HG03039 (cell line): ENCODE data around the gene H6PD.
"Not testable (repeated sequence)": the region's sequence is repeated elsewhere in the genome, so short reads cannot be mapped to it uniquely, and the experiment has no call there.

Experiments used
- ATAC-seq: cut with Tn5 transposase; IDR thresholded peaks from one replicate; pipeline ENCODE4 v1.9.1; 2021; ENCODE audit warnings: mild to moderate bottlenecking, moderate library complexity; ENCODE audit not compliant: unreplicated experiment

H6PD gene

DNA sequence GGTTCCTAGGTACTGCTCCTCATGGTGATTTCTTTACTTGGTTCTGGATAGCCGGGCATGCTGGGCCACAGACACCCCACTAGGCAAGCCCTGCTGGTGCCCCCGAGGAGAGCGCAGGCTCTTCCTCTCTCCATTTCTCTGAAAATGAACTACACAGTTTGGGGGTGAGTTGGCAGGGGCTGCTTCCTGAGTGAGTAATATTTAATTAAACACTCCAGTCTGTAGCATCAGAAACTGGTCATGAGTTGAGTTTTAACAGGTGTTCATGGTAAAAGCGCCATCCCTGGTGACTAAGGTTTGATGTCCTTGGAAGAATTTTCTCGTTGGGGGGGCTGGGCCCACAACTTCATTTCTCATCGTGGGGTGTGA lies 59.8 kb downstream of the H6PD start:
- ATAC-seq = no peak

DNA sequence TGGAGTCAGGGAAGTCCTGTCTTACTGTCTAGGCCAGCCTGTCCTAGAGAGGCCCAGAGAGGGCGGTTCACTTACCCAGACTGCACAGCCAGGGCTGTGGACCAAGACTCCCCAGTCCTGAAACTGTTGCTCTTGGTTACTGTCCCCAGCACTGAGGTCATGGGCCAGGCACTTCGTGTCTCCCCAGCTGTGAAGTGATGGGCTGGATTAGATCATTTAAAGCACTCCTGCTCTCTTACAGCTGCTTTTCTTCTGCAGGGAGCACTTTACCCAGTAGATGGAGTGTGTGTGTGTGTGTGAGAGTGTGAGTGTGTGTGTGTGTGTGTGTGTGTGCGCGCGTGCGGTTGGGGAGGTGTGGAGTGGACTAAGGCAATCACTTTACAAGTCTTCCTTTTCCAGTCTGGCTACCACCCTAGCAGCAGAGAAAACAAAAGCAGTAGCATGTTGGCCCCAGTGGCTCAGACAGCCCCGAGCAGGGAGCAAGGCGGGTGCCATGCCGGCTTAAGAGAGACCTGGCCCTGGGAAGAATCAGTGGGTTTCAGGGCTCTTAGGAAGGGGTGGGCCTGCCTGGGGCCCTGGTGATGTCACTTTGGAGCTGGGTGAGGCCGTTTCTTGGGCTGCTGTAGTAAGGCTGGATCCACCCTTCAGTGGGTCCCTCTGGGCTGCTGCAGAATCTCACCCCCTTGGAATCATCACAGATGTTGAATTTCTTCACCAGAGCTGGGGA lies 60.5 kb downstream of the H6PD start:
- no peak for ATAC-seq

DNA sequence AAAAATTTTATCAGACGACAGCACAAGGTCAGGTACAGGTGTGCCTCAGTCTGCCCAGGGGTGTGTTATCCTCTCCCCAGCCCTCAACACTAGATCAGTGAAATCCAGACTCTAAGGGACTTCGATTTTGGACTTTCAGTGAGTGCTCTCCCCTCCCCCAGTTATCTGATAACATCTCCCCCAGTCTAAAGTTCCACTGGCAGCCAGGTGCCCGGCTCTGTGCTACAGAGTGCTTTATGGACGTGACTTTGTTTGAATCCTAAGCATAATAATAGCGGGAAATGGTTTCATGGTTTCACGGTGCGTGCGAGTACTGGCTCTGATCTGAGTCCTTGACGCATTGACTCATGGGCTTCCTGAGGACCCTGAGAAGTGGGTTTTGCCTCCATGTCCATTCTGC lies 61.3 kb downstream of the H6PD start:
- ATAC-seq = no peak

DNA sequence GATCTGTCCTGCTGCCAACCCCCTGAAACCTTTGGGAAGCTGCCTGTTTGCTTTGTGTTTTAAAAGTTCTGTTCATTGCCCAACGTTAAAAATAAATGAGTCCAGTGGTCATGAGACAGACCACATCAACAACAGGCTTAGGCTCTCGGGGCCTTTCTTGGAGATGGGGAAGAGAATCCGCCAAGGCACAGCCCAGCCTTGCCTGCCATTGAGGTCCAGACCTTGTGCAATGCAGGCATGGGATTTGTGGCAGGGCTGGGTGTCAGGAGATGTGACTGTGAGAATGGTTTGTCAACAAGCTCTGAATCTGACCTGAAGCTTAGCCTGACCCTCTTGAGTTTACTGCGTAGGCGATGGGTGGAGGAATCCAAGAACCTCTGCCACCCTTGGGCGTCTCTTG lies 62.3 kb downstream of the H6PD start:
- ATAC-seq = no peak

DNA sequence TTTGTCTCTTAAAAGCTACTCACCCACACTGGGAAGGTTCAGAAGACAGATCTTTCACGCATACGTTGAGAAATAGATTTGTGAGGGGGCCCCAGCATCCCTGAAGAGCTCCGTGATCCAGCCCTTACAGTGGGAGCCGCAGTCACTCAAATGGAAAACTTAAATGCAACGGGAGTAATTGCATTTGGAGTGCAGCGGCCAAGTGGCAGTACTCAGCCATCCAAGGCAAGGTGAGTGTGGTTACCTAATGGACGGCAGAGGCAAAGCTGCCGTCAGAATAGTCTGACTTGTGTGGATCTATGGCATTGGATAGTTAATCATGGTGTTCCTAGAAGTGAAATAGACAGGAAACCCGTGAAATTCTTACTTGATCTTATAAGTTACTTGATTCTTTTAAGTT lies 63.3 kb downstream of the H6PD start:
- no peak for ATAC-seq

DNA sequence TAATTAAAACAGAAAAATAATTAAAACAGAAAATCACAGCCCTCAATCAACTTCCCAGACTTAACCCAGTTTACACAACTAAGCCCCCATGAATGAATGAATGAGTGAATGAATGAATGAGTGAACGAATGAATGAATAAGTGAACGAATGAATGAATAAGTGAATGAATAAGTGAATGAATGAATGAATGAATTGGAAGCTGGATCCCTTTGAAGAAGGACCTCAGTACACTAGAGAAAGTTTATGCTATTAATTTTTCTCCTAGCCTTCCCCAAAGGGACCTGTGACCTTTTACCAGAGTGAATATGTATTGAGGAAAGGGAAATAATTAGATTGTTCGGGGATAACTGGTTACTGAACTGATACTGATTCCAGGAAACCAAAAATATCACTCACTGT lies 63.7 kb downstream of the H6PD start:
- no peak for ATAC-seq

DNA sequence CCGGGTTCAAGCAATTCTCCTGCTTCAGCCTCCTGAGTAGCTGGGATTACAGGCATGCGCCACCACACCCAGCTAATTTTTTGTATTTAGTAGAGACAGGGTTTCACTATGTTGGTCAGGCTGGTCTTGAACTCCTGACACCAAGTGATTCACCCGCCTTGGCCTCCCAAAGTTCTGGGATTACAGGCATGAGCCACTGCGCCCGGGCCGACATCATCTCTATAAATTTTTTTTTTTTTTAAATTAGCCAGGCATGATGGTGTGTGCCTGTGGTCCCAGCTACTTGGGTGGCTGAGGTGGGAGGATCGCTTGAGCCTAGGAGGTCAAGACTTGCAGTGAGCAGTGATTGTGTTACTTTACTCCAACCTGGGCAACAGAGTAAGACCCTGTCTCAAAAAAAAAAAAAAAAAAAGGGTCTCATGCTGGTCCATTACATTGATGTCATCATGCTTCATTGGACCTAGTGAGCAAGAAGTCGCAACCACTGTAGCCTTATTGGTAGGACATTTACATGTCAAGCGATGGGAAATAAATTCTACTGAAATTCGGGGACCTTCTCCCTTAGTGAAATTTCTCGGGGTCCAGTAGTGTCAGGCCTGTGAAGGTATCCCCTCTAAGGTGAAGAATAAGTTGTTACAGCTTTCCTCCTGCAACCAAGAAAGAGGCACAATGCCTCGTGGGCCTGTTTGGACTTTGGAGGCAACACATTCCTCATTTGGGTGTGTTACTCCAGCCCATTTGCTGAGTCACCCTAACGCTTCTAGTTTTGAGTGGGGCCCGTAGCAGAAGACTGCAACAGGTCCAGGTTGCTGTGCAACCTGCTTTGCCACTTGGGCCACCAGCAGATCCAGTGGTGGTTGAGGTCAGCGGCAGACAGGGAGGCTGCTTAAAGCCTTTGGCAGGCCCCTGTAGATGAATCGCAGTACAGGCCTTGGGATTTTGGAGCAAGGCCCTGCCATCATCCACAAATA lies 65.3 kb downstream of the H6PD start:
- ATAC-seq = not testable (repeated sequence)

DNA sequence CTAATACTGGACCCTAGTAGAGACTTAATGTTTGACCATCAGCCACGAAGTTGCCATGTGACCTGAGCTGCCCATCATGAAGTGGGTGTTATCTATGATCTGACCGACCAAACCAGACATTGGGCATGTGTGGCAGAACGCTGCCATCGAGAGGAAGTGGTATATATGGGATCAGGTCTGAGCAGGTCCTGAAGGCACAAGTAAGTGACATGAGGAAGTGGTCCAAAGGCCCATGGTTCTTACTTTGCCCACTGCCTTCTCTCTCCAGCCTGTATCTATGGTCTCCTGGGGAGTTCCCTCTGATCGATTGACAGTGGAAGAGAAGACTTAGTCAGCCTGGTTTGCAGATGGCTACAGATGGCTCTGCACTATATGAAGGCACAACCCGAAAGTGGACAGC lies 66.0 kb downstream of the H6PD start:
- no peak for ATAC-seq

DNA sequence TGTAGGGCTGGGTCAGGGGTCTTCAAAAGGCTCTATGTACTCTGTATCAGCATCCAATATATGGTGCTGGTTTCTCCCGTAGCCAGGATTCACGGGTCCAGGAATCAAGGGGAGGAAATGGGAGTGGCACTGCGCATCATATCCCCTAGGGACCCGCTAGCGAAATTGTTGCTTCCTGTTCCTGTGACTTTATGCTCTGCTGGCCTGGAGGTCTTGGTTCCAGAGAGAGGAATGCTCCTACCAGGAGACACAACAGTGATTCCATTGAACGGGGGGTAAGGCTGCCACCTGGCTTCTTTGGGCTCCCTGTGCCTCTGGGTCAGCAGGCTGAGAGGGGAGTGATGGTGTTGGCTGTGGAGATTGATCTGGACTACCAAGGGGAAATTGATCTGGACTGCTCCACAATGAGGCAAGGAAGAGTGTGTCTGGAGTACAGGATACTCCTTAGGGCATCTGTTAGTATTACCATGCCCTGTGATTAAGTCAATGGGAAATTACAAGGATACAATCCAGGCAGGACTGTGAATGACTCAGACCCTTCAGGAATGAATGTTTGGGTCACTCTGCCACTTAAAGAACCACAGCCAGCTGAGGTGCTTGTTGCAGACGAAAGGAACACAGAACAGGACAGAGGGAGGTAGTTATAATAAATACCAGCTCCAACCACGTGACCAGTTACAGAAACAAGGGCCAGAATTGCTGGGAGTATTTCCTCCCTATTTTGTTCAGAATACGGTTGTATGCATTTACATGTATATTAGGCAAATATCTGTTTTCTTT lies 68.4 kb downstream of the H6PD start:
- no peak for ATAC-seq

DNA sequence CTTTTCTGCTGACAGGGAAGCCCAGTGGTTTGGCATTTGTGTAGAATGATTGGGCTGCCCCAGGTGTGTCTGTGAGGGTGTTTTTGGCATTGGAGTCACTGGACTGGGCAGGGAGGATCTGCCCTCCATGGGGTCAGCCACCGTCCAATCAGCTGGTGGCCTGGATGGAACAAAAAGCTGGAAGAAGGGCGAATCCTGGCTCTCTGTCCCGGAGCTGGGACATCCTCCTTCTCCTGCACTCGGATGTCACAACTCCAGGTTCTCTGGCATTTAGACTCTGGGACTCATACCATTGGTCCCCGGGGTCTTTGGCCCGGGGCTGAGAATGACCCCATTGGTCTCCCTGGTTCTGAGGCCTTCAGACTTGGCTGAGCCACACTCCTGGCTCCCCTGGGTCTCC lies 69.3 kb downstream of the H6PD start:
- no peak for ATAC-seq

DNA sequence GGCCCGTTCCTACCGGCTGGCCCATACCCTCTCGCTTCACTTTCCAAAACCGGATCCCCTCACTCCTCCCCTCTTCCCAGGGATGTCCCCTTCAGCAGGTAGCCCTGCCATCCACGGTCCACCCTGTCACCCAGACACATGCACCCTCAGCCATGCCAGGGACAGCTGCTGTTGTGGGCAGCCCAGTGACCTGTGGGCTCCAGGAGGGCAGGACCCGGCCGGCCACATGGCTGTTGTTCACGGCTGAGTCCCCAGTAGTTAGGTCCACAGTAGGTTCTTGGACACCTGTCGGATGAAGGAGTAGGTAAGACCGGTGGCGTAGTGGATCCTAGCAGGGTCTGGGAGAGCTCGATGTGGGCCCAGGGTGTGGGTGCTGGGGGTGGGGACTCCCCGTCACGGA lies 70.6 kb downstream of the H6PD start:
- ATAC-seq = no peak

DNA sequence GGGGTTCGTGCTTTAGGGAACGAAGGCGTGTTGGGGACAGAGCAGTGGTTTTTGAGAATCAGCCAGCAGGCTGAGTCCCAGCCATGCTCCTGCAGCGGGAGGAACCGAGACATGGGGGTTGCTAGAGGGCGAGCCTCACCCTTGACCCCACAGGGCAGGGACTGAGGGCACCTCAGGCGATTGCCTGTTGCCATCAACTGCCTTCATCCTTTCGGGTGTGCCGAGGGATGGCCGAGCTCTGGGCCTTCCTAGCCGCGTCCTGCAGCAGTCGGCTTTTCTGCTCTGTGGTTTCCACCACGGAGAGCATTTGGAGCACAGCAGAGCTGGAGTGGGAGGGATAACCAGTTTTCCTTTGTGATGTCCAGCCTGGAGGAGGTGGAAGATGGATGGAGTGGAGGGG lies 71.4 kb downstream of the H6PD start:
- no peak for ATAC-seq

DNA sequence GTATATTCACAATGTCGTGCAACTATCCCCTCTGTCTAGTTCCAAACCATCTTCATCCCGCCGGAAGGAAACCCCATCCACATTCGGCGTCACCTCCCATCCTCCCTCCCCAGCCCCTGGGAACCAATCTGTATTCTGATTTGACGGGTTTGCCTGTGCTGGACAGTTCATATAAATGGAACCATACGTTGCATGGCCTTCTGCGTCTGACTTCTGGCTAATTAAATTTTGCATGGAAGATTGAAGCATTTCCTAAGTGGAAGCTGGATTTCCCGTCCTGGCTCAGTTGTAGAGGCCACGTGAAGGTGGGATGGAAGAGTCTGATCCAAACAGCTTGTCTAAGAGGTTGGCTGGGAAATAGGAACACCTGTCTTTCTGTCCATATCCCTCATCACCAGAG lies 72.7 kb downstream of the H6PD start:
- ATAC-seq = no peak

DNA sequence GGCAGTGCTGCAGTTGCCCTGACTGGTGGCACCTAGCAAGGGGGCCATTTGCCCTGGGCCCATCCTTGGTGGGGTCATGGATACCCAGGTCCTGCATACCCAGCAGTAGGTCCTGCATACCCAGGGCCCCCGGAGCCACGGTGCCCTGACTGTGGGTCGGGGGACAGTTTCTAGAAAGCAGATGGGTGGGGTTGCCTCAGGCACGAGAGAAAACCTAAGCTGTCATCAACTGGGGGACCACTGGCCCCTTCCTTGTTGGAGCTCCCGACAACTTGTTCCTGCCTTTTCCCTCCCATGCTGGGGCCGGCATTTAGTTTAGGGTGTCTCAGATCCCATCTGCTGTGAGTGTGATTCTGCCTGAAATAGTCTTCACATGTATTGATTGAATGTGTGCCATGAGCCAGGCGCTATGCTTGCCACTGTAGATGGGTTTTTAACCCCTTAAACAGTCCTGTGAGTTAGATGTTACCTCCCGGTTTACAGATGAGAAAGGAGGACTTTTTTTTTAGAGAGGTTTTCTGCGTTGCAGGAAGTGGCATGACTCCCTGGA lies 73.7 kb downstream of the H6PD start:
- no peak for ATAC-seq

DNA sequence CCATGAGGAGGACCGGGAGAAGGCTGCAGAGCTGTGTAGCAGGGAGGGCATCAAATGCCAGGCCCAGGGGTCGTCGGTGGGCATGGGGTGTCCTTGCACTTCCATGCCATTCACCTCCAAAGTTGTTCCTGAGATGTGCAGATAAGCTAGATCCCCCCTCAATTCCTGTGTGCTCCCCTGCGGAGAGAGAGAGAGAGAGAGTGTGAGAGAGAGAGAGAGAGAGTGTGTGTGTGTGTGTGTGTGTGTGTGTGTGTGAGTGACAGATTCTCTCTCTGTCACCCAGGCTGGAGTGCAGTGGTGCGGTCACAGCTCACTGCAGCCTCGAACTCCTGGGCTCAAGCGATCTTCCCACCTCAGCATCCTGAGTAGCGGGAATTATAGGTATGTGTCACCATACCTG lies 74.5 kb downstream of the H6PD start:
- no peak for ATAC-seq

DNA sequence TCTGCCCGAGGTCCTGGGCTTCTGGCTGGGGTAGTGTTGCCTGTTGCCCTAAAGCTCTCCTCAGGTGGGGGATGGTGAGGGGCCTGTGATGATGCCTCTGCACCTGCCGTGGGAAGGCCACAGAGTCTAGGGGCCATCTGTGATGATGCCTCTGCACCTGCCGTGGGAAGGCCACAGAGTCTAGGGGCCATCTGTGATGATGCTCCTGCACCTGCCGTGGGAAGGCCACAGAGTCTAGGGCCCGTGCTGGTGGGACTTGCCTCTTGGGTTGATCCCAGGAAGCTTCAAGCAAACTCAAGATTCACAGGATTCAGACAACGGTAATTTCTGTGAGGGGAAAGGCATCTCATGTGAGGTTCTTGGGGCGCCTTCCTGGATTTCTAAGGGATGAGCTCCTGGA lies 75.4 kb downstream of the H6PD start:
- ATAC-seq = no peak

DNA sequence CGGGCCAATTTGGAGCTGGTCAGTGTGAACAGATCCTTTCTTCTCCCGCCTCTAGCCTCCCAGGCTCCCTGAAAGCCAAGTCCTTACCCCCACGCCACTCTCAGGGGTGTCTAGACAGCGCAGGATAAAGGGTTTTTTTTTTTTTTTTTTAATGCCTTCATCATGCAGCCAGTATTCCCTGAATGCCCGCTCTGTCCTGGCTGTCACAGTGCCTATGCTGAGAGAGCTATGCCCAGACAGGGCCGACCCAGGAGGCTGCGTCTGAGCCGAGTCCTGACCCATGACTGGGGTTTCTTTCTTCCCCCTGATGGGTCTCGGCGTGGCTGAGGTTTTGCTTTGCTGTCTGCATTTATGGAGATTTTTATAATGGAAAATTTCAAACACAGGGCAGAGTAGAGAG lies 76.5 kb downstream of the H6PD start:
- ATAC-seq = no peak

DNA sequence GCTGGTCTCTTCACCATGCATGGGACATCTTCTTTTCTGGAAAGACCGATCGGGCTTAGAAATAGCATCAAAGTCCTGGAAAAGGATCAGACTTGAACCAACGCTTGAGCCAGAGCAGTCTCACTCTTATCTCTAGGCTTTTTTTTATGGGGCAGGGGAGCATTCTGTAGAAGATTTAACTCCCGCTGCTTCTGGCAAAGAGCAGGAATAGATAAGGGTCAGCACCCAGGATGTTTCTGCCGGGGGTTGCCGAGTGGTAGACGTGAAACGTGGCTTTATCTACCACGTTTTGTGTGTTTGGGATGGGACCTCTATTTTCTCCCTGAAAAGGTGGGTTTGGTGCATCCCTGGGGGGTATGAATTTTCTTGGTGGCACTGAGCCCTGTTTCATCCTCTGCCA lies 76.9 kb downstream of the H6PD start:
- ATAC-seq = no peak

DNA sequence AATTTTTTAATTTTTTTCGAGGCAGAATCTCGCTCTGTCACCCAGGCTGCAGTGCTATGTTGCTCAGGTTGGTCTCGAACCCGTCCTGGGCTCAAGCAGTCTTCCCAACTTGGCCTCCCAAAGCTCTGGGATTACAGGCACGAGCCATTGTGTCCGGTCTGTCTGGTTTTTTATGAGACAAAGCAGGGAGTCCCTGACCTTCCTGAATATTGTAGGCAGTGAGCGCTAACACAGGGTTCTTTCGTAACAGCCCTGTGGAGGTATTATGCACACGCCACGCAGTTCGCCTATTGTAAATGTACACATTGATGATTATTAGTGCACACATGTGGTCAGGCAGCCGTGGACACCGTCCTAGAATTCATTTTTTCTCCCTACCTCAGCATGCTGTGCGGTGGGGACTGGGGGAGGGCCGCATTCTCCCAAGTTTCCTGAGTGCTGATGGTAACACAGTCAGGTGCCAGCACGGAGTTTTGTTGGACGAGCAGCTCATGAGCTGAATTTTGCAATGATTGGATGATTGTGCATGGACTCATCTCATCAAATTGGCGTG lies 77.7 kb downstream of the H6PD start:
- ATAC-seq = no peak

DNA sequence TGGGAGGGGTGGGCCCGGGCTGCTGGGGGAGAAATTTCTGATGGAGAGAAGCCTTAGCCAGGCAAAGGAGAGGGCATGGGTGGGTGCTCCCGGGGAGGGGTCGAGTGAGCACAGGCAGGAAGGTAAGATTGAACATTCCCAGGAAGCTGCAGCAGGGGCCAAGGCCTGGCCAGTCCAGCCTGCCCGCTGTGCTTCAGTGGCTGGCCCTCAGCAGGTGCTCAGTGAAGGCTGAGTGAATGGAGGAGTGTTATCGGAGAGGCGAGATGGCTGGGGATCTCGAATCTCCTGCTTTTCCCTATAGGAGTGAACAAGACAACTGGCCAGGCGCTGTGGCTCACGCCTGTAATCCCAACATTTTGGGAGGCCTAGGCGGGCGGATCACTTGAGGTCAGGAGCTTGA lies 79.0 kb downstream of the H6PD start:
- no peak for ATAC-seq

DNA sequence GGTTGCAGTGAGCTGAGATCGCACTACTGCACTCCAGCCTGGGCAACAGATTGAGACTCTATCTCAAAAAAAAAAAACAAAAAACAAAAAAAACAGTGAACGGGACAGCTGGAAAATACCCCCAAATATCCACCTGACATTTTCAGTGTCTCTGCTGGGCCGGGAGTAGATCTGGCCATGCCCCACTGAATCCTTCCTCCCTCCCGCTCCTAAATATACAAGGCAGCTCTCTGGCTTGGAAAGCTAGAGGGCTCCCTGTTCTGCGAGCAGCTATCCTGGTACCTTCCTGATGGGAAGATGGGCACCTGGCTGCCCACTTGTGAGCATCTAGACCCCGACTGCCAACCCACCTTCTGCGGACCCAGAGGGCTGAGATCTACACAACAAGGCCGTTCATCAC lies 79.5 kb downstream of the H6PD start:
- ATAC-seq = no peak
